GM12878 (cell line): Measurements from ENCODE around the gene CCT6A. TPM values are rescaled to one million over a fixed set of nuclear protein-coding genes. Genes with fewer than 3 reads are reported as not detected.
"Not testable (repeated sequence)": the region's sequence is repeated elsewhere in the genome, so short reads cannot be mapped to it uniquely, and the experiment has no call there.

Experiments used
- ATAC-seq: fragments of 200-7000 bp; cut with Tn5 transposase; 3 replicates; pipeline ENCODE4 v1.9.1; 2020; ENCODE audit warnings: mild to moderate bottlenecking, moderate library complexity
- BruUV-seq: library from RNA; stranded (reverse); fragments of 400-500 nt; replicated peaks from 2 replicates; lab custom pipeline; 2021; lab: Mats Ljungman, UMichigan
- CTCF ChIA-PET: fragments of 300-600 bp; sonication (Branson Sonifier 250); formaldehyde crosslinking; extraction: SDS; loops from one replicate; lab custom pipeline; 2021; ENCODE audit warnings: inconsistent platforms; lab: Yijun Ruan, JAX
- POLR2A ChIA-PET: fragments of 350-600 bp; formaldehyde crosslinking; extraction: SDS; loops from one replicate; lab custom pipeline; 2021; ENCODE audit warnings: inconsistent platforms; lab: Charles Lee
- RAD21 ChIA-PET: fragments of 300-600 bp; sonication (Branson Sonifier 250); formaldehyde crosslinking; loops from one replicate; lab custom pipeline; 2023; ENCODE audit warnings: antibody characterized with exemption; ENCODE audit not compliant: unreplicated experiment; lab: Charles Lee
- SMC1A ChIA-PET: fragments of 300-600 bp; sonication (Branson Sonifier 250); formaldehyde crosslinking; loops from one replicate; lab custom pipeline; 2023; ENCODE audit not compliant: unreplicated experiment, uncharacterized antibody; lab: Charles Lee
- DNase-seq: peaks from one replicate; pipeline ENCODE4 v3.0.0-alpha.2; 2011; ENCODE audit warnings: low read depth, low spot score
- FAIRE-seq: peaks from 3 replicates; lab custom pipeline; 2011; peaks lifted over from hg19 to GRCh38; lab: Jason Lieb, UNC
- H2AFZ ChIP-seq: 2 replicates; pipeline ENCODE4 v1.6.0; 2011; ENCODE audit warnings: low read depth, low read length, control low read depth; ENCODE audit not compliant: control insufficient read depth
- H3K27ac ChIP-seq: 2 replicates; pipeline ENCODE4 v1.5.1; 2011; ENCODE audit warnings: control low read depth; ENCODE audit not compliant: control insufficient read depth, insufficient read depth
- H3K27me3 ChIP-seq, 2 experiments: replicated peaks in 1 of 2; 2 replicates each; pipeline versions ENCODE4 v1.6.0 to v1.6.1; 2011; ENCODE audit warnings: low read length in 1 of 2; ENCODE audit not compliant: control insufficient read depth in 2 of 2, insufficient read depth in 2 of 2
- H3K36me3 ChIP-seq, 2 experiments: 2 replicates each; pipeline ENCODE4 v1.5.1; 2011; ENCODE audit warnings: low read length in 1 of 2; ENCODE audit not compliant: control insufficient read depth in 2 of 2, insufficient read depth in 2 of 2
- H3K4me1 ChIP-seq: 2 replicates; pipeline ENCODE4 v1.6.1; 2011; ENCODE audit warnings: mild to moderate bottlenecking, low read length, moderate library complexity, mixed read lengths; ENCODE audit not compliant: control insufficient read depth, insufficient read depth
- H3K4me2 ChIP-seq: 2 replicates; pipeline ENCODE4 v1.6.0; 2011; ENCODE audit warnings: control low read depth; ENCODE audit not compliant: control insufficient read depth, insufficient read depth
- H3K4me3 ChIP-seq: fragments of 200-600 bp; sonication (generic); 2 replicates; pipeline ENCODE4 v1.5.1; 2016
- H3K79me2 ChIP-seq: 2 replicates; pipeline ENCODE4 v1.6.0; 2011; ENCODE audit warnings: low read length; ENCODE audit not compliant: control insufficient read depth, insufficient read depth
- H3K9ac ChIP-seq: 2 replicates; pipeline ENCODE4 v1.8.0; 2011; ENCODE audit warnings: low read length, control low read depth, mixed read lengths; ENCODE audit not compliant: control insufficient read depth, insufficient read depth
- H3K9me3 ChIP-seq: replicated peaks from 3 replicates; pipeline ENCODE4 v1.5.1; 2011; ENCODE audit warnings: mild to moderate bottlenecking, low read length; ENCODE audit not compliant: control insufficient read depth, insufficient read depth
- H4K20me1 ChIP-seq: 2 replicates; pipeline ENCODE4 v1.6.0; 2011; ENCODE audit not compliant: control insufficient read depth, insufficient read depth
- ASH2L ChIP-seq: fragments of 300-600, 200-600 bp; sonication (generic); IDR thresholded peaks from 2 replicates; pipeline ENCODE4 v1.6.1; 2017; ENCODE audit warnings: low read depth, mild to moderate bottlenecking, borderline replicate concordance
- BRCA1 ChIP-seq: IDR thresholded peaks from 2 replicates; pipeline ENCODE4 v1.6.1; 2011; ENCODE audit warnings: low read depth, low read length, improper control_type of control experiment
- E4F1 ChIP-seq: fragments of 450-650 bp; IDR thresholded peaks from 2 replicates; pipeline ENCODE4 v1.6.1; 2018; ENCODE audit warnings: borderline replicate concordance, mild to moderate bottlenecking; ENCODE audit not compliant: partially characterized antibody
- GABPA ChIP-seq: IDR thresholded peaks from 2 replicates; pipeline ENCODE4 v1.6.1; 2014; ENCODE audit warnings: antibody characterized with exemption, low read depth, mild to moderate bottlenecking, inconsistent platforms
- HDAC2 ChIP-seq: fragments of 200-600 bp; sonication (generic); IDR thresholded peaks from 2 replicates; pipeline ENCODE4 v1.6.1; 2017
- JUNB ChIP-seq: IDR thresholded peaks from 2 replicates; pipeline ENCODE4 v1.6.1; 2016; ENCODE audit warnings: antibody characterized with exemption, mild to moderate bottlenecking
- JUND ChIP-seq: IDR thresholded peaks from 2 replicates; pipeline ENCODE4 v1.6.1; 2012; ENCODE audit warnings: low read depth, mild to moderate bottlenecking, low read length, improper control_type of control experiment, moderate library complexity
- MLLT1 ChIP-seq: fragments of 450-650 bp; IDR thresholded peaks from 2 replicates; pipeline ENCODE4 v1.6.1; 2016; ENCODE audit warnings: mild to moderate bottlenecking
- POLR2AphosphoS5 ChIP-seq: IDR thresholded peaks from 2 replicates; pipeline ENCODE4 v1.6.1; 2011; ENCODE audit warnings: mild to moderate bottlenecking, low read length, inconsistent platforms
- RAD21 ChIP-seq: IDR thresholded peaks from 2 replicates; pipeline ENCODE4 v1.6.1; 2011; ENCODE audit warnings: mild to moderate bottlenecking, low read depth, low read length, moderate library complexity; ENCODE audit not compliant: insufficient read depth
- SIN3A ChIP-seq: IDR thresholded peaks from 2 replicates; pipeline ENCODE4 v1.6.1; 2012; ENCODE audit warnings: low read depth, low read length, improper control_type of control experiment
- TCF12 ChIP-seq: IDR thresholded peaks from 2 replicates; pipeline ENCODE4 v1.6.1; 2011; ENCODE audit warnings: low read depth, mild to moderate bottlenecking, low read length
- WGBS: methylation state at CpG from one replicate; pipeline ENCODE4 v1.1.6; 2016; ENCODE audit warnings: low lambda C conversion rate; ENCODE audit not compliant: insufficient replicate concordance, insufficient coverage; ENCODE audit errors: missing lambda C conversion rate; 5-methylcytosine and 5-hydroxymethylcytosine counted together
- in situ Hi-C: fragments of 300-500 bp; cut with MboI; formaldehyde crosslinking; loops from 9 replicates; pipeline ENCODE4 v1.14.3; 2018; ENCODE audit warnings: mixed read lengths
- intact Hi-C: fragments of 100-400 bp; cut with micrococcal nuclease; formaldehyde crosslinking; loops from one replicate; pipeline ENCODE4 v1.14.2; 2022; ENCODE audit not compliant: unreplicated experiment
- polyA plus RNA-seq, 11 experiments: library from polyadenylated mRNA; depleted of rRNA in 4 of 11; unstranded in 6 of 11; stranded (reverse) in 5 of 11; fragments of >200 nt; fragmentation: Nextera tagmentation in 4 of 11; fragmentation: Illumina TruSeq in 1 of 11; extraction: Ambion mirVana in 4 of 11; extraction: Trizol in 1 of 11; gene quantifications; 1 replicate in 1 of 11; 2 replicates in 10 of 11; pipeline versions ENCODE4 v1.2.1 to v1.2.3, GENCODE V29; 2011 to 2016; ENCODE audit warnings: inconsistent platforms in 2 of 11, missing spikeins in 2 of 11, low read depth in 1 of 11
- total RNA-seq, 4 experiments: library from RNA; depleted of rRNA in 3 of 4; stranded (reverse); fragments of >200 nt in 3 of 4; fragmentation: Illumina TruSeq in 1 of 4; extraction: Trizol in 1 of 4; gene quantifications; 2 replicates each; pipeline versions ENCODE4 v1.2.1 to v1.2.3, GENCODE V29; 2013 to 2021

CCT6A gene
- total and polyA plus RNA-seq, 10 of the 15 experiments (the other 5 are each of a cell fraction or from before 2014, with no cell fraction given), result 191 to 480 (median 296) TPM

GRCh38 chr7:56030340-56030739 lies 21.2 kb upstream of the CCT6A start:
- Histone ChIP-seq H4K20me1 (no peaks in the 10 kb centered on the region), H3K9me3 (no peaks in the 10 kb centered on the region), H3K79me2 (no peaks in the 10 kb centered on the region; the same call in 1 of the 2 replicates), H3K27ac (no peak overlapping the region), H3K4me2 (no peak overlapping the region), H3K36me3 (peaks cover 0 to 6% of the 10 kb centered on the region in 2 experiments; a peak in 1 of 4 replicates), H3K27me3 (no peaks in the 10 kb centered on the region), H3K4me1 (no peaks in the 10 kb centered on the region), H3K4me3 (no peak overlapping the region), H2AFZ (no peak overlapping the region), H3K9ac (no peak overlapping the region)
- ChIA-PET POLR2A (interaction anchor here (0.7 kb wide), 1 partner anchor 15 kb away, joined by 3 read pairs; no protein-coding TSS in a partner anchor), SMC1A (no interaction called here), RAD21 (no interaction called here), CTCF (interaction anchor here (1.2 kb wide), 1 partner anchor 30 kb away, joined by 3 read pairs; no protein-coding TSS in a partner anchor)
- ATAC-seq, result no peak
- BruUV-seq, result no TSS peak
- intact Hi-C loops (no loop called here), in situ Hi-C loops (no loop called here)
- no peak for DNase-seq
- 96% methylated on average over 8 of the region's 8 CpGs for WGBS
- TF ChIP-seq MLLT1 (no peak), POLR2AphosphoS5 (no peak), JUNB (no peak), HDAC2 (no peak), BRCA1 (no peak), JUND (no peak), TCF12 (no peak), GABPA (no peak), SIN3A (no peak), ASH2L (no peak), E4F1 (no peak), RAD21 (no peak)
- no peak for FAIRE-seq

- ATAC-seq, H2AFZ ChIP-seq, BruUV-seq, DNase-seq, H4K20me1 ChIP-seq, H3K27ac ChIP-seq, intact Hi-C loops, H3K9me3 ChIP-seq, H3K79me2 ChIP-seq, POLR2A ChIA-PET, H3K4me3 ChIP-seq, H3K36me3 ChIP-seq, H3K4me2 ChIP-seq, H3K27me3 ChIP-seq, H3K4me1 ChIP-seq, RAD21 ChIA-PET, in situ Hi-C loops, H3K9ac ChIP-seq, FAIRE-seq, CTCF ChIA-PET, SMC1A ChIA-PET: not testable (repeated sequence)
- 83% methylated on average over 8 of the region's 8 CpGs for WGBS
These were observed 20.0 kb upstream of the CCT6A start for GRCh38 chr7:56031556-56031955.
